Neutrophil (primary cell): ENCODE measurements around the gene NINL.

ENCODE experiments used
- H3K27ac ChIP-seq: fragments of 200-600 bp; sonication (generic); 2 replicates; pipeline ENCODE4 v1.5.1; 2016; ENCODE audit warnings: mild to moderate bottlenecking, moderate library complexity
- H3K27me3 ChIP-seq: fragments of 200-600 bp; sonication (generic); 2 replicates; pipeline ENCODE4 v1.6.0; 2016; ENCODE audit warnings: mild to moderate bottlenecking
- H3K36me3 ChIP-seq: fragments of 200-600 bp; sonication (generic); 2 replicates; pipeline ENCODE4 v1.5.1; 2017
- H3K4me1 ChIP-seq, 2 experiments: fragments of 200-600 bp in 1 of 2; sonication (generic) in 1 of 2; 1 replicate in 1 of 2; 2 replicates in 1 of 2; pipeline versions ENCODE4 v1.5.1 to v1.6.1; 2013 to 2016; ENCODE audit warnings: low read depth in 1 of 2, low read length in 1 of 2, mild to moderate bottlenecking in 1 of 2, moderate library complexity in 1 of 2; ENCODE audit not compliant: control insufficient read depth in 1 of 2, insufficient read depth in 1 of 2
- H3K4me3 ChIP-seq, 2 experiments: fragments of 200-600 bp in 1 of 2; sonication (generic) in 1 of 2; 1 replicate in 1 of 2; 2 replicates in 1 of 2; pipeline ENCODE4 v1.5.1; 2013 to 2016; ENCODE audit warnings: low read depth in 1 of 2, low read length in 1 of 2, mild to moderate bottlenecking in 1 of 2, moderate library complexity in 1 of 2
- H3K9me3 ChIP-seq: fragments of 200-600 bp; sonication (generic); 2 replicates; pipeline ENCODE4 v1.5.1; 2016
- TF ChIP-seq, protein P1 (sequence below): fragments of 200-600 bp; sonication (generic); IDR thresholded peaks from 2 replicates; pipeline ENCODE4 v1.5.1; 2016; ENCODE audit warnings: antibody characterized with exemption

NINL gene

DNA sequence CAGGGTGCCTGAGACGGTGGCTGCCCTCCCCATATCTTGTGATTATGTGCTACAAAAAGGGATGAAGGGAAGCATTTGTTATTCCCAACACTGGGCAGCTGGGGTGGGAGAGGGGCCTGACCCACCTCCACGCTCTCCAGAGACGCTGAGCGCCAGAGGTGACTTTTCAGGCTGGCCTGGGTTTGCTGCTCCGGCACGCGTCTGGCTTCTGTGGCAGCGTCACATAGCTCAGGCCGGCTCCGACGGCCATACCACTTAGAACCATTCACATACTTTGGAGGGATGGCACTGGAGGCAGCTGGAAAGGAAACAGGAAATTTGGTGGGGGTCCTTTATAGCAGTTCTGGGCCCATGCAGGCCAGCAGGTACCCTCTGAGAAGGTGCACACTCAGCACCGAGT, 72.6 kb downstream of the NINL start:
- Histone ChIP-seq H3K4me1 (no peaks in the 10 kb centered on the region), H3K4me3 (no peak overlapping the region), H3K27ac (no peak overlapping the region), H3K9me3 (peaks cover 17% of the 10 kb centered on the region), H3K27me3 (no peaks in the 10 kb centered on the region), H3K36me3 (no peaks in the 10 kb centered on the region)
- TF ChIP-seq, protein P1, sequence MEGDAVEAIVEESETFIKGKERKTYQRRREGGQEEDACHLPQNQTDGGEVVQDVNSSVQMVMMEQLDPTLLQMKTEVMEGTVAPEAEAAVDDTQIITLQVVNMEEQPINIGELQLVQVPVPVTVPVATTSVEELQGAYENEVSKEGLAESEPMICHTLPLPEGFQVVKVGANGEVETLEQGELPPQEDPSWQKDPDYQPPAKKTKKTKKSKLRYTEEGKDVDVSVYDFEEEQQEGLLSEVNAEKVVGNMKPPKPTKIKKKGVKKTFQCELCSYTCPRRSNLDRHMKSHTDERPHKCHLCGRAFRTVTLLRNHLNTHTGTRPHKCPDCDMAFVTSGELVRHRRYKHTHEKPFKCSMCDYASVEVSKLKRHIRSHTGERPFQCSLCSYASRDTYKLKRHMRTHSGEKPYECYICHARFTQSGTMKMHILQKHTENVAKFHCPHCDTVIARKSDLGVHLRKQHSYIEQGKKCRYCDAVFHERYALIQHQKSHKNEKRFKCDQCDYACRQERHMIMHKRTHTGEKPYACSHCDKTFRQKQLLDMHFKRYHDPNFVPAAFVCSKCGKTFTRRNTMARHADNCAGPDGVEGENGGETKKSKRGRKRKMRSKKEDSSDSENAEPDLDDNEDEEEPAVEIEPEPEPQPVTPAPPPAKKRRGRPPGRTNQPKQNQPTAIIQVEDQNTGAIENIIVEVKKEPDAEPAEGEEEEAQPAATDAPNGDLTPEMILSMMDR: no peak

DNA sequence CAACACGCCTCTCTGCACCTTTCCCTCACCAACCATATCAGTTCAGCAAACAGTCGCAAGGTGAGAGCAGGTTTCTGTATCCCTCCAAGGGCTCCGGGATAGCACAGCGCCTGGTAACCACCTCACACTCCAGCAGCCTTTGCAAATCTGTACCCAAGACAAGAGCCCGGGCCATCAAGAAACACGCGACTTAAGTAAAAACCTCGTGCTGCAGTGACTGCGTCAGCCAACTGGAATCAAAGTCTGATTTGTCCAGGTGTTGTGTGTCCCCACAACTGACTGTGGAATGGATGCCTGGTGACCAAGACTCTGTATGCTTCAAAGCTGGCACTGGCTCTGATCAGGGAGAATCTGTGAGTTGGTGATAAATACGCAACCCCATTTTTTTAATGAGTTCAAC, 74.1 kb downstream of the NINL start:
- Histone ChIP-seq H3K36me3 (no peaks in the 10 kb centered on the region), H3K9me3 (peaks cover 17% of the 10 kb centered on the region), H3K4me1 (no peaks in the 10 kb centered on the region), H3K27ac (no peak overlapping the region), H3K4me3 (no peak overlapping the region), H3K27me3 (no peaks in the 10 kb centered on the region)
- TF ChIP-seq, protein P1: no peak

DNA sequence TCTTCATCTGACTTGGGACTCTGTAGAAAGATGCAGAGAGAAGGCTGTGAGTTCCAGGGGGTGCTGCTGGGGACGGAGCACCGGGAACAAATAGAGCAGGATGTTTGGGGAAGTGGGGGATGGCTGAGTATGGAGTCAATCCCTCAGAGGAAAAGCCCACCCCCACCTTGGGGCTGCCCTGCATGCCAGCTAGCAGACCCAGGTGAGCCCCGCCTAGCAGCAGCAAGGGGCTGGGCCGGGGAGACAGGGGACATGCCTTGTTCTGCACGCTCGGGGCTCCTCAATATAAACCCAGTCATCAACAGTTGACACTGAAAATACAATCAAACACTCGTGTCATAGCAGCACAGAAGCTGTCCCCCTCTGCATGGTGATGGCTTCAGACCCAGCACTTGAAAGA, 74.6 kb downstream of the NINL start:
- Histone ChIP-seq H3K4me1 (no peaks in the 10 kb centered on the region), H3K27ac (no peak overlapping the region), H3K36me3 (no peaks in the 10 kb centered on the region), H3K4me3 (no peak overlapping the region), H3K9me3 (peaks cover 17% of the 10 kb centered on the region), H3K27me3 (no peaks in the 10 kb centered on the region)
- TF ChIP-seq, protein P1: no peak

DNA sequence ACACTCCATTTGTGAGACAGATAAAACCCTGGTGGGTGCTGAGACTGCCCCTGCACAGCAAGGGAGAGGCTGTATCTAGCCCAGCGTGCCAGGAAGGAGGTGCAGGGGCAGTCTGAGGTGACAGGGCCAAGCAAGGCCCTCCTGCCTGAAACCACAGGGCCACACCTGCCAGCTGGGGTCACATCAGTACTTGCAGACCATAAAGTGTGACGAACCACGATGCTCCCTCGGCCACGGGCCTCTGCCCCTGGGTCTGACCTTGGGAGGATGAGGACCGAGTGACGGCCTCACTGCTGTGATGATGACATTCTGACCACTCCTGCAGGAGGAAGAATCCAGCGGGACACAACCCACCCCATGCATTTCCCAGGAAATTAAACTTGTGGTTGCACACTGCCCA, 75.1 kb downstream of the NINL start:
- no peak overlapping the region for H3K27ac ChIP-seq
- H3K36me3 ChIP-seq: no peaks in the 10 kb centered on the region
- H3K4me3 ChIP-seq: no peak overlapping the region
- no peaks in the 10 kb centered on the region for H3K4me1 ChIP-seq
- H3K27me3 ChIP-seq: no peaks in the 10 kb centered on the region
- TF ChIP-seq, protein P1: no peak
- peaks cover 14% of the 10 kb centered on the region for H3K9me3 ChIP-seq

DNA sequence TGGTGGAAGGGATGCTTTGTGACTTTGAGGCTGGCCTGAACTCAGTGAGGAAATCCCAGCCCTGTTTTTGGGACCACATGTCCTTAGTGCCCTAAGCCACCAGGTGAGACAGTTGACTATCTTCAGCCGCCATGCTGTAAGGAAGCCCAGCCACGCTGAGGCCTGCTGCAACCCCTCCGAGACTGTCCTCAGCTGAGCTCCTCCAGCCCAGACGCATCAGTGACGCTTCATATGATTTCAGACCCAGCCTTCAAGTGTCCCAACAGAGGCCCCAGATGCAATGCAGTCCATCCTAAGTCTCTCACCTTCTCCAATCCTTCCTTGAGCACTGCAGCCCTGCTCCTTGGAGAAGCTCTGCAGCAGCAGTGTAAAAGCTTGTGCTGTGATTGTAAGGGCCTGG, 76.2 kb downstream of the NINL start:
- no peaks in the 10 kb centered on the region for H3K36me3 ChIP-seq
- TF ChIP-seq, protein P1: no peak
- H3K4me3 ChIP-seq: no peak overlapping the region
- H3K27me3 ChIP-seq: no peaks in the 10 kb centered on the region
- peaks cover 3% of the 10 kb centered on the region for H3K9me3 ChIP-seq
- no peak overlapping the region for H3K27ac ChIP-seq
- H3K4me1 ChIP-seq: no peaks in the 10 kb centered on the region
